ENCODE measurements around the gene FUS. TPM values are rescaled to one million over a fixed set of nuclear protein-coding genes. Genes with fewer than 3 reads are reported as not detected.

The FUS gene
- total and polyA plus RNA-seq, 2 experiments from 2014 or later = 247 to 528 TPM

- H3K36me3 ChIP-seq (ENCODE audit: insufficient read depth) = no peaks in the 10 kb centered on the region
- Mint-ChIP-seq H3K36me3 (ENCODE audit: low read depth) (no peaks in the 10 kb centered on the region), H3K27ac (no peak overlapping the region), H3K27me3 (ENCODE audit: insufficient read depth, low read depth, poor library complexity) (peaks cover 2% of the 10 kb centered on the region), H3K4me3 (no peak overlapping the region), H3K9me3 (no peaks in the 10 kb centered on the region), H3K4me1 (no peaks in the 10 kb centered on the region)
- no peaks in the 10 kb centered on the region for H3K4me1 ChIP-seq (ENCODE audit: insufficient read depth)
- no peak for ATAC-seq
- H3K27ac ChIP-seq (ENCODE audit: low read depth) = no peak overlapping the region
- H3K79me2 ChIP-seq (replicated peaks; ENCODE audit: insufficient read depth) = no peaks in the 10 kb centered on the region
- H3K4me2 ChIP-seq = no peak overlapping the region
- H3K27me3 ChIP-seq (ENCODE audit: insufficient read depth) = no peaks in the 10 kb centered on the region
- peak overlapping the region; percentile 43; the same call in 1 of the 2 replicates for H2AFZ ChIP-seq
- H3K9me2 ChIP-seq (ENCODE audit: insufficient read depth) = no peaks in the 10 kb centered on the region
- TF ChIP-seq POLR2AphosphoS5 (IDR thresholded peaks at IDR 0.05; ENCODE audit: low read depth) (no peak), REST (IDR thresholded peaks at IDR 0.05; ENCODE audit: unreplicated experiment) (no peak), CREB1 (CRISPR knock-in tag; IDR thresholded peaks at IDR 0.05; ENCODE audit: low read depth) (no peak), ZNF114 (CRISPR knock-in tag; IDR thresholded peaks at IDR 0.05) (no peak), EZH2phosphoT487 (IDR thresholded peaks at IDR 0.05; ENCODE audit: unreplicated experiment) (no peak), EZH2 (IDR thresholded peaks at IDR 0.05; ENCODE audit: low read depth, unreplicated experiment) (no peak), ZNF462 (CRISPR knock-in tag; IDR thresholded peaks at IDR 0.05) (no peak), ZNF331 (CRISPR knock-in tag; IDR thresholded peaks at IDR 0.05; ENCODE audit: low read depth) (no peak), JUNB (IDR thresholded peaks at IDR 0.05; ENCODE audit: unreplicated experiment) (no peak), CTCF (conservative IDR thresholded peaks at IDR 0.05; ENCODE audit: low read depth in 2 of 2) (no peak), NANOG (IDR thresholded peaks at IDR 0.05; ENCODE audit: borderline replicate concordance) (no peak), ETS1 (IDR thresholded peaks at IDR 0.05) (no peak), STAT1 (IDR thresholded peaks at IDR 0.05; ENCODE audit: unreplicated experiment) (no peak)
- H4K20me1 ChIP-seq (replicated peaks; ENCODE audit: insufficient read depth) = no peaks in the 10 kb centered on the region
- H3K4me3 ChIP-seq = no peak overlapping the region
- no peaks in the 10 kb centered on the region for H3F3A ChIP-seq (replicated peaks; ENCODE audit: low read depth)
- DNase-seq (ENCODE audit: low spot score) = no peak
Measured at GRCh38 chr16:31157136-31157535, 22.8 kb upstream of the FUS start.
